ENCODE results near the gene TMEM150C. TPM values are rescaled to one million over a fixed set of nuclear protein-coding genes. Genes with fewer than 3 reads are reported as not detected.

Gene TMEM150C
- total RNA-seq, 1 experiment from 2014 or later, result 2.7 TPM

DNA sequence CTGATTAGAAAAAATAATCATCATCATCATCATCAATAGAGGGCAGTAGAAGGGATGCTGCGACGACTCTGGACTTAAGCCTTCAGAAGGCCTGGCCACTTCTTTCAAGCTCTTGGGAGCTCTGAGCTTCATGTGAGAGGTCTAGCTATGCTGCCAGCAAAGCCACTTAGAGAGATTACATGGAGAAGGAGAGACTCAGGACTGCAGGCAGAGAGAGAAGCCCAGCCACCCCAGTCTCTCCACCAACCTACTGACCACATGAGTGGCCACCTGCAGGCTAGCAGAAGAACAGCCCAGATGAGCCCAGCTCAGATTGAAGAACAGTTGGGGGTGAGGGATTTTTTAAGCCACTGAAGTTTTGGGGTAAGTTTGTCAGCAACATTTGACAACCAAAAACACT lies 17.1 kb upstream of the TMEM150C start:
- Histone ChIP-seq H3T11ph (ENCODE audit: low read length) (no peak overlapping the region), H3K4ac (ENCODE audit: low read depth, low read length) (no peak overlapping the region)
- DNase-seq, result no peak

More for the DNA sequence above, 17.1 kb upstream of the TMEM150C start:
- no peak overlapping the region for H3K9ac ChIP-seq (ENCODE audit: extremely low read depth, insufficient read length, low read length)
- no peak overlapping the region for H2BK20ac ChIP-seq (ENCODE audit: low read depth, low read length, poor library complexity, severe bottlenecking)
- no peak overlapping the region for H3K23ac ChIP-seq (ENCODE audit: insufficient read length, low read depth, low read length)
- H4K8ac ChIP-seq (replicated peaks; ENCODE audit: insufficient read length, low read depth, low read length), result no peak overlapping the region
- H3K23me2 ChIP-seq (ENCODE audit: insufficient read length, low read depth, low read length, poor library complexity, severe bottlenecking), result no peaks in the 10 kb centered on the region
- H3K56ac ChIP-seq (ENCODE audit: insufficient read length, low read depth, low read length), result no peak overlapping the region
- no peak overlapping the region for H3K18ac ChIP-seq (ENCODE audit: insufficient read length, low read depth, low read length)
- H3K27me3 ChIP-seq (ENCODE audit: insufficient read depth, low read length), result no peaks in the 10 kb centered on the region
- no peaks in the 10 kb centered on the region for H3K9me3 Mint-ChIP-seq
- H3K27me3 Mint-ChIP-seq (ENCODE audit: low read depth), result no peaks in the 10 kb centered on the region
- no peaks in the 10 kb centered on the region for H3K9me3 ChIP-seq (ENCODE audit: control insufficient read depth, low read depth, low read length)
- WGBS (ENCODE audit: extremely low coverage, insufficient read length, low lambda C conversion rate), result no CpG with 5 or more reads among the region's 2 CpGs
- no peak overlapping the region for H4K5ac ChIP-seq (ENCODE audit: insufficient read length, low read depth, low read length)
- no peak overlapping the region for H2BK15ac ChIP-seq (ENCODE audit: low read depth, low read length)
- H3K79me2 ChIP-seq (ENCODE audit: insufficient read depth, low read length), result no peaks in the 10 kb centered on the region; the same call in 1 of the 2 replicates
- peaks cover under 1% of the 10 kb centered on the region; the same call in 1 of the 2 replicates for H3K4me1 ChIP-seq (ENCODE audit: insufficient read depth, low read length)
- H4K91ac ChIP-seq (ENCODE audit: insufficient read length, low read depth, low read length), result no peak overlapping the region
- no peak overlapping the region for H3K27ac ChIP-seq (ENCODE audit: insufficient read length, low read depth, low read length)
- H3K4me2 ChIP-seq (ENCODE audit: insufficient read depth, insufficient read length, low read length), result no peak overlapping the region
- no peak overlapping the region for H2AFZ ChIP-seq (ENCODE audit: low read length)
- H2BK5ac ChIP-seq (ENCODE audit: insufficient read length, low read length), result no peak overlapping the region
- TF ChIP-seq, protein P1, sequence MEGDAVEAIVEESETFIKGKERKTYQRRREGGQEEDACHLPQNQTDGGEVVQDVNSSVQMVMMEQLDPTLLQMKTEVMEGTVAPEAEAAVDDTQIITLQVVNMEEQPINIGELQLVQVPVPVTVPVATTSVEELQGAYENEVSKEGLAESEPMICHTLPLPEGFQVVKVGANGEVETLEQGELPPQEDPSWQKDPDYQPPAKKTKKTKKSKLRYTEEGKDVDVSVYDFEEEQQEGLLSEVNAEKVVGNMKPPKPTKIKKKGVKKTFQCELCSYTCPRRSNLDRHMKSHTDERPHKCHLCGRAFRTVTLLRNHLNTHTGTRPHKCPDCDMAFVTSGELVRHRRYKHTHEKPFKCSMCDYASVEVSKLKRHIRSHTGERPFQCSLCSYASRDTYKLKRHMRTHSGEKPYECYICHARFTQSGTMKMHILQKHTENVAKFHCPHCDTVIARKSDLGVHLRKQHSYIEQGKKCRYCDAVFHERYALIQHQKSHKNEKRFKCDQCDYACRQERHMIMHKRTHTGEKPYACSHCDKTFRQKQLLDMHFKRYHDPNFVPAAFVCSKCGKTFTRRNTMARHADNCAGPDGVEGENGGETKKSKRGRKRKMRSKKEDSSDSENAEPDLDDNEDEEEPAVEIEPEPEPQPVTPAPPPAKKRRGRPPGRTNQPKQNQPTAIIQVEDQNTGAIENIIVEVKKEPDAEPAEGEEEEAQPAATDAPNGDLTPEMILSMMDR (conservative IDR thresholded peaks at IDR 0.05), result peak; percentile 58
- H3K14ac ChIP-seq (ENCODE audit: insufficient read depth, low read length), result no peak overlapping the region
- H3K79me1 ChIP-seq (ENCODE audit: insufficient read depth, low read depth, low read length, poor library complexity, severe bottlenecking), result no peaks in the 10 kb centered on the region
- H3K4me3 Mint-ChIP-seq, result no peak overlapping the region
- H3K4me1 Mint-ChIP-seq, result peaks cover 18 to 20% of the 10 kb centered on the region in 2 experiments
- H2BK120ac ChIP-seq (ENCODE audit: low read depth, low read length, poor library complexity, severe bottlenecking), result no peak overlapping the region
- no peak overlapping the region for H2BK12ac ChIP-seq (ENCODE audit: insufficient read length, low read depth, low read length)
- no peak overlapping the region for H2AK5ac ChIP-seq (ENCODE audit: insufficient read length, low read length)
- H3K27ac Mint-ChIP-seq, result no peak overlapping the region
- no peaks in the 10 kb centered on the region for H4K20me1 ChIP-seq (ENCODE audit: control insufficient read depth, insufficient read depth, insufficient read length)
- no peaks in the 10 kb centered on the region for H3K36me3 Mint-ChIP-seq (ENCODE audit: insufficient read depth in 1 of 3, low read depth in 3 of 3)
